ENCODE measurements around the gene PLPP4.

- TF ChIP-seq POLR2A (IDR thresholded peaks at IDR 0.05) (no peak), CTCF (IDR thresholded peaks at IDR 0.05) (no peak)
These were observed 42.9 kb downstream of the PLPP4 start for GRCh38 chr10:120499883-120500282.

All from transverse colon (tissue), 3 donors.